Endodermal cell (in vitro differentiated cells): Measurements from ENCODE around the gene GNAT2. TPM values are rescaled to one million over a fixed set of nuclear protein-coding genes. Genes with fewer than 3 reads are reported as not detected.

ENCODE experiments used
- DNase-seq: peaks from one replicate; pipeline ENCODE4 v3.0.0-alpha.2; 2017
- H3K27ac ChIP-seq: 2 replicates; pipeline ENCODE4 v1.5.1; 2013; ENCODE audit warnings: mild to moderate bottlenecking, low read depth, low read length, moderate library complexity
- H3K27me3 ChIP-seq: 2 replicates; pipeline ENCODE4 v1.6.1; 2013; ENCODE audit warnings: mild to moderate bottlenecking, low read length, moderate library complexity; ENCODE audit not compliant: insufficient read depth, control insufficient read depth, poor library complexity, severe bottlenecking
- H3K36me3 ChIP-seq: 2 replicates; pipeline ENCODE4 v1.7.0; 2013; ENCODE audit warnings: mild to moderate bottlenecking, low read length, moderate library complexity; ENCODE audit not compliant: control insufficient read depth, insufficient read depth
- H3K4me1 ChIP-seq: one replicate; pipeline ENCODE4 v1.7.0; 2013; ENCODE audit warnings: low read length; ENCODE audit not compliant: control insufficient read depth, insufficient read depth
- H3K4me3 ChIP-seq: 2 replicates; pipeline ENCODE4 v1.5.1; 2013; ENCODE audit warnings: mild to moderate bottlenecking, low read length, moderate library complexity
- H3K9ac ChIP-seq: 2 replicates; pipeline ENCODE4 v1.6.1; 2013; ENCODE audit warnings: mild to moderate bottlenecking, low read length, moderate library complexity; ENCODE audit not compliant: poor library complexity, severe bottlenecking; ENCODE audit errors: extremely low read depth
- H3K9me3 ChIP-seq: 2 replicates; pipeline ENCODE4 v1.6.1; 2013; ENCODE audit warnings: mild to moderate bottlenecking, low read length, moderate library complexity; ENCODE audit not compliant: control insufficient read depth
- H3K27ac Mint-ChIP-seq: 2 replicates; pipeline ENCODE4 v1.8.0; 2020; ENCODE audit warnings: mixed read lengths
- H3K27me3 Mint-ChIP-seq: 2 replicates; pipeline ENCODE4 v1.8.0; 2021; ENCODE audit warnings: mild to moderate bottlenecking, mixed read lengths; ENCODE audit not compliant: insufficient read depth
- H3K36me3 Mint-ChIP-seq: 2 replicates; pipeline ENCODE4 v1.8.0; 2020; ENCODE audit warnings: low read depth, mixed read lengths
- H3K4me1 Mint-ChIP-seq: 2 replicates; pipeline ENCODE4 v1.8.0; 2020; ENCODE audit warnings: mixed read lengths
- H3K4me3 Mint-ChIP-seq: 2 replicates; pipeline ENCODE4 v1.8.0; 2020; ENCODE audit warnings: mild to moderate bottlenecking, moderate library complexity, mixed read lengths
- H3K9me3 Mint-ChIP-seq: 2 replicates; pipeline ENCODE4 v1.8.0; 2020; ENCODE audit warnings: mild to moderate bottlenecking, mixed read lengths
- WGBS, 2 experiments: methylation state at CpG; one replicate each; pipeline versions ENCODE4 v1.1.5 to v1.1.7; 2013; ENCODE audit warnings: missing lambda C conversion rate in 2 of 2, mixed read lengths in 1 of 2; ENCODE audit not compliant: insufficient coverage in 1 of 2, insufficient read length in 1 of 2; 5-methylcytosine and 5-hydroxymethylcytosine counted together
- total RNA-seq, 2 donors: library from RNA; stranded (reverse); fragmentation: NEBNext Ultra II Directional in 1 of 2; extraction: Animal tissue kit (Norgen Biotek cat#: 25700) in 1 of 2; gene quantifications; 2 replicates in 1 of 2; 3 replicates in 1 of 2; pipeline ENCODE4 v1.2.1, GENCODE V29; 2021
- TF ChIP-seq, protein P1 (sequence below): fragments of 200-600 bp; sonication (generic); conservative IDR thresholded peaks from 2 replicates; pipeline ENCODE4 v1.5.0; 2021; ENCODE audit warnings: antibody characterized with exemption, mild to moderate bottlenecking

The GNAT2 gene
- total RNA-seq, 2 donors from 2014 or later, result not detected

DNA sequence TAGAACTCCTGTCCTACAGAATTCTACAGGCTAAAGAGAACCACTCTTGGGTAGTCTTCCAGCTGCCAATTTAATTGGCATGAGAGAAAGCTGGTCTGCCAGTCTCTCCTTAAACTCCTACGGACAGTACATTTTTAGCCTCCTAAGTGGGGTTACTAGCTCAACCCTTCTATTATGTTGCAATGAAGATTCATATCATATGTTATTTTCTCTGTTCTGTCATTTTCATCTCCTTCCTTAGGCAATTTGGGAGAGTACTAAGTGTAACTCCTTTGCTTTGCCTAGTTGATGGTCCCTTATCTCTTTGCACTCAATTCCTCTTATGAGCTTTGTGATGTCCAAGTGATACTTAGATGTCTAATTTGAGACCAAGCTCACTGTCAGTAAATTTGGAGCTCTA lies 14.0 kb downstream of the GNAT2 start:
- Histone ChIP-seq H3K36me3 (peaks cover 15% of the 10 kb centered on the region), H3K4me1 (no peaks in the 10 kb centered on the region), H3K9me3 (no peaks in the 10 kb centered on the region), H3K27me3 (no peaks in the 10 kb centered on the region), H3K27ac (no peak overlapping the region), H3K4me3 (no peak overlapping the region), H3K9ac (no peak overlapping the region)
- TF ChIP-seq, protein P1, sequence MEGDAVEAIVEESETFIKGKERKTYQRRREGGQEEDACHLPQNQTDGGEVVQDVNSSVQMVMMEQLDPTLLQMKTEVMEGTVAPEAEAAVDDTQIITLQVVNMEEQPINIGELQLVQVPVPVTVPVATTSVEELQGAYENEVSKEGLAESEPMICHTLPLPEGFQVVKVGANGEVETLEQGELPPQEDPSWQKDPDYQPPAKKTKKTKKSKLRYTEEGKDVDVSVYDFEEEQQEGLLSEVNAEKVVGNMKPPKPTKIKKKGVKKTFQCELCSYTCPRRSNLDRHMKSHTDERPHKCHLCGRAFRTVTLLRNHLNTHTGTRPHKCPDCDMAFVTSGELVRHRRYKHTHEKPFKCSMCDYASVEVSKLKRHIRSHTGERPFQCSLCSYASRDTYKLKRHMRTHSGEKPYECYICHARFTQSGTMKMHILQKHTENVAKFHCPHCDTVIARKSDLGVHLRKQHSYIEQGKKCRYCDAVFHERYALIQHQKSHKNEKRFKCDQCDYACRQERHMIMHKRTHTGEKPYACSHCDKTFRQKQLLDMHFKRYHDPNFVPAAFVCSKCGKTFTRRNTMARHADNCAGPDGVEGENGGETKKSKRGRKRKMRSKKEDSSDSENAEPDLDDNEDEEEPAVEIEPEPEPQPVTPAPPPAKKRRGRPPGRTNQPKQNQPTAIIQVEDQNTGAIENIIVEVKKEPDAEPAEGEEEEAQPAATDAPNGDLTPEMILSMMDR, result no peak
- H3K27ac Mint-ChIP-seq, result no peak overlapping the region
- DNase-seq, result no peak
- H3K9me3 Mint-ChIP-seq, result no peaks in the 10 kb centered on the region
- no peak overlapping the region for H3K4me3 Mint-ChIP-seq
- H3K4me1 Mint-ChIP-seq, result no peaks in the 10 kb centered on the region
- 92 to 100% methylated on average over 1 of the region's 1 CpG for WGBS, 2 experiments
- peaks cover 4% of the 10 kb centered on the region for H3K36me3 Mint-ChIP-seq
- no peaks in the 10 kb centered on the region for H3K27me3 Mint-ChIP-seq

DNA sequence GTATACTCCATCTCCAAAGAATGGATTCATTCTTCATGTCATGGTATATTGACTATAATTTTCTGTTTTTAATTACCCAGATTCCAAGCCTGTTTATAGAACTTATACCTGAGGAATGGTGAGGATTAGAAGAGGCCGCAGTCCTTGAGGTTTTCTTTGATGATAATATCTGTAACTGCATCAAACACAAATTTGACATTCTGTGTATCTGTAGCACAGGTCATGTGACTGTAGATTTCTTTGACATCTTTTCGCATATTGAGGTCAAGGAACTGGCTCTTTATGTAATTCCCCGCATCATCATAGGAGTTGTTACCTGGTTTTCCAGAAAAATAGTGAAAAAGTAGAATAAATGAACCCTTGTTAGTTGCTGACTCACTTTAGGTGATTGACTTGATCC lies 16.2 kb downstream of the GNAT2 start:
- H3K4me3 Mint-ChIP-seq, result no peak overlapping the region
- peaks cover 28% of the 10 kb centered on the region for H3K36me3 ChIP-seq
- no peaks in the 10 kb centered on the region for H3K4me1 ChIP-seq
- peaks cover 12% of the 10 kb centered on the region for H3K36me3 Mint-ChIP-seq
- H3K4me3 ChIP-seq, result no peak overlapping the region
- DNase-seq, result no peak
- H3K4me1 Mint-ChIP-seq, result no peaks in the 10 kb centered on the region
- no peaks in the 10 kb centered on the region for H3K27me3 ChIP-seq
- H3K9me3 ChIP-seq, result no peaks in the 10 kb centered on the region
- no peak overlapping the region for H3K27ac Mint-ChIP-seq
- TF ChIP-seq, protein P1, result no peak
- H3K9ac ChIP-seq, result no peak overlapping the region
- 99 to 100% methylated on average over 2 to 3 of the region's 3 CpGs for WGBS, 2 experiments
- no peaks in the 10 kb centered on the region for H3K9me3 Mint-ChIP-seq
- H3K27me3 Mint-ChIP-seq, result no peaks in the 10 kb centered on the region
- no peak overlapping the region for H3K27ac ChIP-seq

DNA sequence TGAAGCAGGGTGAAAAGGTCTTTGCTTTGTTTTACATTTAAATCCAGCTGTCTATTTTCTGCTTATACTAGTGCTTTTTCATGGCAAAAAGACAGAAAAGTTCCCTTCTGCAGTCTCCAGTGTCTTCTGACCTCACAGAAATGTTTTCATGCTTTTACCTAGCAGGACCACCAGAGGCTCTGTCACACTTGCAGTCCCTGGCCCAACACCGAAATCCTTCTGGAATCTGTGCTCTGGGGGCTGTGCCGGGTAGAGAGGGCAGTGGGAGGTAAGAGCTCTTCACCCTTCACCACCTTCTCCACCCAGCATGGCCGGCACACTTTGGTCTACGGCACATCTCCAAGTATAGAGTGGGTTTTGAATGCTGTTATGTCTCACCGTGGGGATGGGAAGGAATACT lies 20.8 kb downstream of the GNAT2 start:
- Mint-ChIP-seq H3K4me3 (no peak overlapping the region), H3K27me3 (no peaks in the 10 kb centered on the region), H3K36me3 (peaks cover 35% of the 10 kb centered on the region), H3K27ac (no peak overlapping the region), H3K4me1 (no peaks in the 10 kb centered on the region), H3K9me3 (no peaks in the 10 kb centered on the region)
- DNase-seq, result peak; percentile 78
- peaks cover 60% of the 10 kb centered on the region for H3K36me3 ChIP-seq
- no peaks in the 10 kb centered on the region for H3K9me3 ChIP-seq
- H3K9ac ChIP-seq, result no peak overlapping the region
- TF ChIP-seq, protein P1, result peak; percentile 71
- H3K27me3 ChIP-seq, result no peaks in the 10 kb centered on the region
- H3K4me3 ChIP-seq, result no peak overlapping the region
- WGBS, 2 experiments, result 95% methylated on average over 4 of the region's 5 CpGs; no CpG with 5 or more reads in 1 of the 2 experiments
- H3K4me1 ChIP-seq, result no peaks in the 10 kb centered on the region
- no peak overlapping the region for H3K27ac ChIP-seq
